Activated CD4-positive, alpha-beta T cell treated with anti-CD3 and anti-CD28 coated beads for 36 hours (primary cell): ENCODE measurements around the gene DCAF6. TPM values are rescaled to one million over a fixed set of nuclear protein-coding genes. Genes with fewer than 3 reads are reported as not detected.

Experiments used
- ATAC-seq: fragments of 200-7000 bp; cut with Tn5 transposase; one replicate; pipeline ENCODE4 v1.10.0; 2021; ENCODE audit warnings: mild to moderate bottlenecking, moderate library complexity
- CTCF ChIA-PET: fragments of 350-600 bp; sonication (Branson Sonifier 250); formaldehyde crosslinking; loops from one replicate; lab custom pipeline; 2021; ENCODE audit warnings: antibody characterized with exemption; lab: Charles Lee
- POLR2A ChIA-PET: fragments of 350-600 bp; sonication (Branson Sonifier 250); formaldehyde crosslinking; loops from one replicate; lab custom pipeline; 2021; ENCODE audit warnings: antibody characterized with exemption, inconsistent platforms; lab: Charles Lee
- DNase-seq: peaks from one replicate; pipeline ENCODE4 v3.0.0-alpha.2; 2020
- H3K27ac Mint-ChIP-seq: one replicate; pipeline ENCODE4 v1.8.0; 2021; ENCODE audit warnings: mixed read lengths
- H3K27me3 Mint-ChIP-seq: one replicate; pipeline ENCODE4 v1.8.0; 2021; ENCODE audit warnings: mixed read lengths
- H3K36me3 Mint-ChIP-seq: one replicate; pipeline ENCODE4 v1.8.0; 2021; ENCODE audit warnings: low read depth, mixed read lengths
- H3K4me1 Mint-ChIP-seq: one replicate; pipeline ENCODE4 v1.8.0; 2021; ENCODE audit warnings: mixed read lengths
- H3K4me3 Mint-ChIP-seq: one replicate; pipeline ENCODE4 v1.8.0; 2021; ENCODE audit warnings: mild to moderate bottlenecking, moderate library complexity, mixed read lengths
- H3K9me3 Mint-ChIP-seq: one replicate; pipeline ENCODE4 v1.8.0; 2021; ENCODE audit warnings: low read depth, mixed read lengths
- intact Hi-C, 2 experiments: fragments of 100-400 bp; cut with DNase I in 1 of 2; cut with micrococcal nuclease in 1 of 2; formaldehyde crosslinking; loops; one replicate each; pipeline versions ENCODE4 v1.14.2 to v1.15.1; 2022 to 2024; cut with DNase I, micrococcal nuclease
- total RNA-seq, 2 experiments: library from RNA; stranded (reverse); gene quantifications; one replicate each; pipeline ENCODE4 v1.2.3, GENCODE V29; 2021

The DCAF6 gene
- total RNA-seq, 2 experiments from 2014 or later = 25.6 to 28.8 TPM

- intact Hi-C loops = no loop called here
Observed at GRCh38 chr1:167993720-167994119, 57.2 kb downstream of the DCAF6 start.

DNA sequence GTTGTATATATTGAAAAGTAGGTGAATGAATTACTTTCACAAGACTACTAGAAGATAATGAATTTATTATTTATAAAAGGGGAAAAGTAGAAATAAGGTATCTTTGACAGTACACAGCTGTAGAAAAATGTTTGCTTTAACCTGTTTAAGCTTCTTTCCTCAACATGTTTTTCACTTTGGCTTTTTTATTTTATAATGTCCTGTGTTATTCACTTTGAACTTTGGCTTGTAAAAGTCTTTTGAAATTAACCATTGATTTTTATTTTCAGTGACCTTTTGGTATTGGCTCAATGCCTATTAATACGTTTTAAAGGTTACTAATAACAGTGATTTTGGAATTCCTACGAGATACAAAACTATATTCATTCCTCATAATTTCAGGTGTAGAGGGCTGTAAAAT, 58.1 kb downstream of the DCAF6 start:
- Mint-ChIP-seq H3K4me3 (no peak overlapping the region), H3K4me1 (no peaks in the 10 kb centered on the region), H3K9me3 (no peaks in the 10 kb centered on the region), H3K27me3 (no peaks in the 10 kb centered on the region), H3K27ac (no peak overlapping the region), H3K36me3 (peaks cover 13% of the 10 kb centered on the region)
- no peak for DNase-seq
- POLR2A ChIA-PET = no interaction called here
- CTCF ChIA-PET = no interaction called here
- ATAC-seq = no peak
- intact Hi-C loops = no loop called here

More at GRCh38 chr1:167993720-167994119, 57.2 kb downstream of the DCAF6 start:
- Mint-ChIP-seq H3K36me3 (peaks cover 10% of the 10 kb centered on the region), H3K4me3 (no peak overlapping the region), H3K4me1 (no peaks in the 10 kb centered on the region), H3K27ac (no peak overlapping the region), H3K9me3 (no peaks in the 10 kb centered on the region), H3K27me3 (no peaks in the 10 kb centered on the region)
- no peak for DNase-seq
- ATAC-seq = no peak
- ChIA-PET POLR2A (interaction anchor here (0.7 kb wide), 1 partner anchor 9 kb away, joined by 3 read pairs; no protein-coding TSS in a partner anchor), CTCF (interaction anchor here (0.7 to 1.3 kb wide), 2 partner anchors 58 to 89 kb away, joined by 3 to 4 read pairs; no protein-coding TSS in a partner anchor)

DNA sequence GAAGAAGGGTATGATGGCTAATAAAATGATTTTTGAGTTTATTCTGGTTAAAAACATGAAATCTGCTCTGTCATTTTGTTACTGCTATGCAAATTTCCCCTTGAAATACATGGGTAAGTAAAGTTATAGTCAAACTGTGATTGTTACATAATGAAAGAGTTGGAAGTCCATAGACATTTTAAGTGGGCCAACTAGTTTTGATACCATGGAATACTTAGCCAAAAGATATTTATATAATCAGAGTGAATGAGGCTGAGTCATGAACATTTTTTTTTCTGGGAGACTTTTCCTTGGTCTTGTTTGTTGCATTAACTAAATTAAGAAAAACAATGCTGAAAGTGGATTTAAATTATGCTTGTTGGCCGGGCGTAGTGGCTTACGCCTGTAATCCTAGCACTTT, 58.6 kb downstream of the DCAF6 start:
- no peaks in the 10 kb centered on the region for H3K4me1 Mint-ChIP-seq
- H3K27me3 Mint-ChIP-seq = no peaks in the 10 kb centered on the region
- H3K9me3 Mint-ChIP-seq = no peaks in the 10 kb centered on the region
- H3K36me3 Mint-ChIP-seq = peaks cover 16% of the 10 kb centered on the region
- no peak overlapping the region for H3K27ac Mint-ChIP-seq
- ATAC-seq = no peak
- DNase-seq = no peak
- ChIA-PET POLR2A (no interaction called here), CTCF (no interaction called here)
- intact Hi-C loops = no loop called here
- H3K4me3 Mint-ChIP-seq = no peak overlapping the region

- Mint-ChIP-seq H3K4me3 (no peak overlapping the region), H3K9me3 (no peaks in the 10 kb centered on the region)
- intact Hi-C loops = no loop called here
Observed at GRCh38 chr1:167996266-167996665, 59.8 kb downstream of the DCAF6 start.

GRCh38 chr1:167997037-167997575, 60.6 kb downstream of the DCAF6 start:
- CTCF ChIA-PET = no interaction called here
- intact Hi-C loops = no loop called here
- H3K4me3 Mint-ChIP-seq = no peak overlapping the region

More at GRCh38 chr1:167996266-167996665, 59.8 kb downstream of the DCAF6 start:
- CTCF ChIA-PET = no interaction called here
- Mint-ChIP-seq H3K27ac (no peak overlapping the region), H3K4me1 (no peaks in the 10 kb centered on the region), H3K27me3 (no peaks in the 10 kb centered on the region), H3K36me3 (peaks cover 17% of the 10 kb centered on the region)
- POLR2A ChIA-PET = no interaction called here
- ATAC-seq (no peak), DNase-seq (no peak)

GRCh38 chr1:167999877-168000276, 63.4 kb downstream of the DCAF6 start:
- intact Hi-C loops = loop anchor here in 1 of 2 experiments (2.0 kb wide), 1 partner anchor 21 kb away; no protein-coding TSS in a partner anchor
- Mint-ChIP-seq H3K27me3 (no peaks in the 10 kb centered on the region), H3K4me1 (no peaks in the 10 kb centered on the region), H3K4me3 (no peak overlapping the region), H3K27ac (no peak overlapping the region), H3K9me3 (no peaks in the 10 kb centered on the region), H3K36me3 (peaks cover 18% of the 10 kb centered on the region)
- DNase-seq (no peak), ATAC-seq (no peak)
- POLR2A ChIA-PET = no interaction called here
- CTCF ChIA-PET = interaction anchor here (1.2 kb wide), 1 partner anchor 12 kb away, joined by 3 read pairs; no protein-coding TSS in a partner anchor

More at GRCh38 chr1:167997037-167997575, 60.6 kb downstream of the DCAF6 start:
- DNase-seq (no peak), ATAC-seq (no peak)
- Mint-ChIP-seq H3K27ac (no peak overlapping the region), H3K36me3 (peaks cover 17% of the 10 kb centered on the region), H3K27me3 (no peaks in the 10 kb centered on the region), H3K4me1 (no peaks in the 10 kb centered on the region), H3K9me3 (no peaks in the 10 kb centered on the region)
- POLR2A ChIA-PET = no interaction called here

GRCh38 chr1:168000656-168001055, 64.2 kb downstream of the DCAF6 start:
- Mint-ChIP-seq H3K9me3 (no peaks in the 10 kb centered on the region), H3K4me3 (no peak overlapping the region), H3K27ac (no peak overlapping the region), H3K36me3 (peaks cover 18% of the 10 kb centered on the region), H3K4me1 (no peaks in the 10 kb centered on the region), H3K27me3 (no peaks in the 10 kb centered on the region)
- no peak for ATAC-seq
- no peak for DNase-seq
- intact Hi-C loops = loop anchor here in 1 of 2 experiments (2.0 kb wide), 1 partner anchor 20 kb away; no protein-coding TSS in a partner anchor
- ChIA-PET CTCF (interaction anchor here (1.0 to 1.2 kb wide), 2 partner anchors 15 to 43 kb away, joined by 3 to 5 read pairs; no protein-coding TSS in a partner anchor), POLR2A (no interaction called here)

GRCh38 chr1:168001213-168001612, 64.7 kb downstream of the DCAF6 start:
- H3K36me3 Mint-ChIP-seq = peaks cover 18% of the 10 kb centered on the region
- ChIA-PET POLR2A (no interaction called here), CTCF (interaction anchor here (1.0 to 1.2 kb wide), 3 partner anchors 14 to 43 kb away, joined by 3 to 5 read pairs (median 5); no protein-coding TSS in a partner anchor)
- H3K4me1 Mint-ChIP-seq = no peaks in the 10 kb centered on the region
- no peaks in the 10 kb centered on the region for H3K9me3 Mint-ChIP-seq
- H3K27me3 Mint-ChIP-seq = no peaks in the 10 kb centered on the region
- ATAC-seq = no peak
- H3K4me3 Mint-ChIP-seq = no peak overlapping the region
- H3K27ac Mint-ChIP-seq = no peak overlapping the region
- intact Hi-C loops = loop anchor here in 1 of 2 experiments (2.0 kb wide), 1 partner anchor 20 kb away; no protein-coding TSS in a partner anchor
- no peak for DNase-seq

DNA sequence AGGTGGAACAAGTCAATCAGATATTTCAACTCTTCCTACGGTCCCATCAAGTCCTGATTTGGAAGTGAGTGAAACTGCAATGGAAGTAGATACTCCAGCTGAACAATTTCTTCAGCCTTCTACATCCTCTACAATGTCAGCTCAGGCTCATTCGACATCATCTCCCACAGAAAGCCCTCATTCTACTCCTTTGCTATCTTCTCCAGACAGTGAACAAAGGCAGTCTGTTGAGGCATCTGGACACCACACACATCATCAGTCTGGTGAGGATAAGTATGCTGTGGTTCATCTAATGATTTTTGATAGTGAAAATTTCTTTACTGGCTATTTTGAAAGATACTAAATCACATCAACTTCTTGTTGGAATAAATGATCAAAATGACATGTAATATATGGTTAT, 68.0 kb downstream of the DCAF6 start:
- no peaks in the 10 kb centered on the region for H3K27me3 Mint-ChIP-seq

GRCh38 chr1:168005529-168005928, 69.0 kb downstream of the DCAF6 start:
- ATAC-seq (no peak), DNase-seq (no peak)
- no peaks in the 10 kb centered on the region for H3K9me3 Mint-ChIP-seq
- no peak overlapping the region for H3K4me3 Mint-ChIP-seq
- ChIA-PET POLR2A (no interaction called here), CTCF (interaction anchor here (0.7 to 1.2 kb wide), 3 partner anchors 36 to 232 kb away, joined by 3 to 4 read pairs (median 3); no protein-coding TSS in a partner anchor)
- no peaks in the 10 kb centered on the region for H3K4me1 Mint-ChIP-seq
- no peaks in the 10 kb centered on the region for H3K27me3 Mint-ChIP-seq
- intact Hi-C loops = no loop called here
- peaks cover 28% of the 10 kb centered on the region for H3K36me3 Mint-ChIP-seq
- H3K27ac Mint-ChIP-seq = no peak overlapping the region

More for the DNA sequence above, 68.0 kb downstream of the DCAF6 start:
- POLR2A ChIA-PET = no interaction called here
- no peak overlapping the region for H3K27ac Mint-ChIP-seq
- H3K9me3 Mint-ChIP-seq = no peaks in the 10 kb centered on the region
- H3K4me1 Mint-ChIP-seq = no peaks in the 10 kb centered on the region
- ATAC-seq (no peak), DNase-seq (no peak)
- CTCF ChIA-PET = no interaction called here
- peaks cover 32% of the 10 kb centered on the region for H3K36me3 Mint-ChIP-seq
- intact Hi-C loops = no loop called here
- H3K4me3 Mint-ChIP-seq = no peak overlapping the region

DNA sequence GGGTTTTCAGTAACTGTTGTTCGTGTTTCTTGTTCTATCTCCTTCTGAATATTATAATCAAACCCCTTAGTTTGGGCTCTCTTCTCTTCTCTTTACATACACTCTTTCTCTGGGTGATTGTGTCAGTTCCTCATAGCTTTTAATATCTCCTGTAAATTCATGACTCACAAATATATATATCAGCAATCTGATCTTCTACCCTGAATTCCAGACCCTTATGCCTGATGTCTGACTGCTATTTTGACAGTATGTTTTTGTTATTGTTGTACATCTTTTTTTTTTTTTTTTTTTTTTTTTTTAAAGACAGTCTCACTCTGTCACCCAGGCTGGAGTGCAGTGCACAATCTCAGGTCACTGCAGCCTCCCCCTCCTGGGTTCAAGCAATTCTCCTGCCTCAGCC, 71.2 kb downstream of the DCAF6 start:
- intact Hi-C loops = no loop called here
- Mint-ChIP-seq H3K4me3 (no peak overlapping the region), H3K9me3 (no peaks in the 10 kb centered on the region), H3K36me3 (peaks cover 34% of the 10 kb centered on the region), H3K4me1 (no peaks in the 10 kb centered on the region), H3K27me3 (no peaks in the 10 kb centered on the region), H3K27ac (no peak overlapping the region)
- DNase-seq (no peak), ATAC-seq (no peak)
- POLR2A ChIA-PET = no interaction called here
- CTCF ChIA-PET = interaction anchor here (1.2 kb wide), 1 partner anchor 10 kb away, joined by 3 read pairs; no protein-coding TSS in a partner anchor

DNA sequence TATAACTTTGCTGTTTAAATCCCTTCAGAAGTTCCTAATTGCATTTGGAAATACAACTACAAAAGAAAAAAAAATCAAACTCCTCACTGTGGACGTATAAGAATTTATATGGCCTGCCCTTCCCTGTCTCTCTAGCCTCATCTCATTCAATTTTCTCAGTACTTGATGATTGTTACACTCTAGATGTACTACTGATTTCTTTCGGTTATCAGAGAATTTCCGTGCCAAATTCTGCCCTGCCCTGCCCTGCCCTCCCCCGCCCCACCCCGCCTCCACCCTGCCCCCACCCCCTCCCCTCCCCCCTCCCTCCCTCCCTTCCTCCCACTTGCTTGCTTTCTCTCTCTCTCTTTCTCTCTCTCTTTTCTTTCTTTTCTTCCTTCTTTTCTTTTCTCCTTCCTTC, 72.1 kb downstream of the DCAF6 start:
- POLR2A ChIA-PET = interaction anchor here (0.6 kb wide), 1 partner anchor 28 kb away, joined by 5 read pairs; no protein-coding TSS in a partner anchor
- Mint-ChIP-seq H3K9me3 (no peaks in the 10 kb centered on the region), H3K4me1 (no peaks in the 10 kb centered on the region), H3K27ac (no peak overlapping the region), H3K36me3 (peaks cover 31% of the 10 kb centered on the region), H3K27me3 (no peaks in the 10 kb centered on the region), H3K4me3 (no peak overlapping the region)
- intact Hi-C loops = no loop called here
- CTCF ChIA-PET = no interaction called here
- no peak for DNase-seq
- ATAC-seq = no peak
